AG04450 (cell line): Measurements from ENCODE around the gene RABGAP1L. TPM values are rescaled to one million over a fixed set of nuclear protein-coding genes. Genes with fewer than 3 reads are reported as not detected.
"Not testable (repeated sequence)": the region's sequence is repeated elsewhere in the genome, so short reads cannot be mapped to it uniquely, and the experiment has no call there.

Experiments
- CTCF ChIA-PET: fragments of 300-600, 350-600 bp; formaldehyde crosslinking; extraction: SDS; loops from one replicate; lab custom pipeline; 2022; ENCODE audit warnings: antibody characterized with exemption, inconsistent platforms; lab: Charles Lee
- POLR2A ChIA-PET: fragments of 350-600 bp; formaldehyde crosslinking; extraction: SDS; loops from one replicate; lab custom pipeline; 2021; ENCODE audit warnings: antibody characterized with exemption, inconsistent platforms; lab: Yijun Ruan, JAX
- DNase-seq: peaks from one replicate; pipeline ENCODE4 v3.0.0-alpha.2; 2011; ENCODE audit warnings: low read depth, low spot score
- H3K27ac ChIP-seq: one replicate; pipeline ENCODE4 v1.5.1; 2012; ENCODE audit warnings: low read depth, low read length, control low read depth
- H3K27me3 ChIP-seq: one replicate; pipeline ENCODE4 v1.6.0; 2012; ENCODE audit warnings: low read length; ENCODE audit not compliant: control insufficient read depth, insufficient read depth
- H3K4me3 ChIP-seq: 2 replicates; pipeline ENCODE4 v1.5.1; 2011; ENCODE audit warnings: mild to moderate bottlenecking, low read depth, low read length, control low read depth
- H3K9me3 ChIP-seq: 2 replicates; pipeline ENCODE4 v1.5.1; 2012; ENCODE audit warnings: low read length; ENCODE audit not compliant: control insufficient read depth, insufficient read depth
- polyA plus RNA-seq: library from polyadenylated mRNA; depleted of rRNA; stranded (reverse); fragments of >200 nt; gene quantifications from 2 replicates; pipeline ENCODE4 v1.2.3, GENCODE V29; 2011
- TF ChIP-seq, protein P1 (sequence below): IDR thresholded peaks from 2 replicates; pipeline ENCODE4 v1.5.1; 2011; ENCODE audit warnings: low read depth, low read length, control low read depth, inconsistent platforms

RABGAP1L gene
- polyA plus RNA-seq, 1 experiment, result 21.2 TPM

DNA sequence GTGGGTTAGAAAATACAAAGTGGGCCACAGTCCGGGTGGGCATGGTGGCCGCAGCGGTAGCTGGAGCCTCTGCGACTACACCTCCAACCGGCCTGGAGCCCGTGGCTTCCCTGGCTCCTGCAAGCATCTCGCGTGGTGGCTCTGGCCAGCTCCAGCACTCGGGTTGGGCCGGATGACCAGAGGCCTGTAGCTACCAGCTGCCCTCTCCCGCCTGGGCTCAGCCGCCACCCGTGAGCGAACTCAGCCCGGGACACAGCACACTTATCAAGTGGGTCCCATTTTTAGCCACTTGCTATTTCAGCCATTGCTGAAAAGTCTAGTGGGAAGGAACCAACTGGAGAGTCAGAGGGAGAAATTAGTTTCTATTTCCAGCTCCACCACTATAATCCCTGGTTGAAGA, 732.7 kb downstream of the RABGAP1L start:
- Histone ChIP-seq H3K27ac (no peak overlapping the region), H3K27me3 (no peaks in the 10 kb centered on the region), H3K4me3 (no peak overlapping the region), H3K9me3 (no peaks in the 10 kb centered on the region; the same call in 1 of the 2 replicates)
- DNase-seq, result no peak
- ChIA-PET CTCF (interaction anchor here (0.7 to 1.2 kb wide), 2 partner anchors 91 to 630 kb away, joined by 3 read pairs; no protein-coding TSS in a partner anchor), POLR2A (no interaction called here)
- TF ChIP-seq, protein P1, sequence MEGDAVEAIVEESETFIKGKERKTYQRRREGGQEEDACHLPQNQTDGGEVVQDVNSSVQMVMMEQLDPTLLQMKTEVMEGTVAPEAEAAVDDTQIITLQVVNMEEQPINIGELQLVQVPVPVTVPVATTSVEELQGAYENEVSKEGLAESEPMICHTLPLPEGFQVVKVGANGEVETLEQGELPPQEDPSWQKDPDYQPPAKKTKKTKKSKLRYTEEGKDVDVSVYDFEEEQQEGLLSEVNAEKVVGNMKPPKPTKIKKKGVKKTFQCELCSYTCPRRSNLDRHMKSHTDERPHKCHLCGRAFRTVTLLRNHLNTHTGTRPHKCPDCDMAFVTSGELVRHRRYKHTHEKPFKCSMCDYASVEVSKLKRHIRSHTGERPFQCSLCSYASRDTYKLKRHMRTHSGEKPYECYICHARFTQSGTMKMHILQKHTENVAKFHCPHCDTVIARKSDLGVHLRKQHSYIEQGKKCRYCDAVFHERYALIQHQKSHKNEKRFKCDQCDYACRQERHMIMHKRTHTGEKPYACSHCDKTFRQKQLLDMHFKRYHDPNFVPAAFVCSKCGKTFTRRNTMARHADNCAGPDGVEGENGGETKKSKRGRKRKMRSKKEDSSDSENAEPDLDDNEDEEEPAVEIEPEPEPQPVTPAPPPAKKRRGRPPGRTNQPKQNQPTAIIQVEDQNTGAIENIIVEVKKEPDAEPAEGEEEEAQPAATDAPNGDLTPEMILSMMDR, result no peak

DNA sequence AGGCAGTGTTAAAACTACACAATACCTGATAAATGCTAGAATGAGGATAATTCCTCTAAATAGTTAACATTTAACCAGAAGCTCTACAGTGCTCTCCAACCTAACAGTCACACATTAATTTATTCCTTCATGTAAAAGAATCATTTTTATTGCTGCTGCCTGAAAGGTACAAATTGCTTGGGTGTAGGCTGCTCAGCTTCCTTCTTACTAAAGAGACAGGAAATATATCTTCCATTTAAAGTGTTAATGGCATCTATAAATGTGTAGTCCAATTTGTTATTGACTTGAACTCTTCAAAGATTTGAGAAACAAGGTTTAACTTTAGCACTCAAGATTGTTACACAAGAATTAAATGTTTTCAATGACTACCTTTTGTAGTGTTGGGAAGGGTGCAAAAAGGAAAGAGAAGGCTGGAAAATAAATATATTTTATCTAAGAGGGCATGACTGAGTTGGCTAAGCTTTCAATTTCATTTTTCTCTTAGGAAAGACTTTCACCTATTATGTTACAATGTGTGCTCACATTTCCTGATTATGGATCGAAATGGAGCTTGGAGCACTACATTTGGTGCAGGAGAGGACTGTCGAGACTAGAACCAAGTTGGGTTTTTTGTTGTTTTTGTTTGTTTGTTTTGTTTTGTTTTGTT, 734.9 kb downstream of the RABGAP1L start:
- H3K4me3 ChIP-seq, result no peak overlapping the region
- TF ChIP-seq, protein P1, result no peak
- no peaks in the 10 kb centered on the region; the same call in 1 of the 2 replicates for H3K9me3 ChIP-seq
- no peak overlapping the region for H3K27ac ChIP-seq
- H3K27me3 ChIP-seq, result no peaks in the 10 kb centered on the region
- POLR2A ChIA-PET, result no interaction called here
- no peak for DNase-seq
- CTCF ChIA-PET, result no interaction called here

DNA sequence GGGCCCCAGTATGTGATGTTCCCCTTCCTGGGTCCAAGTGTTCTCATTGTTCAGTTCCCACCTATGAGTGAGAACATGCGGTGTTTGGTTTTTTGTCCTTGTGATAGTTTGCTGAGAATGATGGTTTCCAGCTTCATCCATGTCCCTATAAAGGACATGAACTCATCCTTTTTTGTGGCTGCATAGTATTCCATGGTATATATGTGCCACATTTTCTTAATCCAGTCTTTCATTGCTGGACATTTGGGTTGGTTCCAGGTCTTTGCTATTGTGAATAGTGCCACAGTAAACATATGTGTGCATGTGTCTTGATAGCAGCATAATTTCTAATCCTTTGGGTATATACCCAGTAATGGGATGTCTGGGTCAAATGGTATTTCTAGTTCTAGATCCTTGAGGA, 736.3 kb downstream of the RABGAP1L start:
- POLR2A ChIA-PET, H3K27ac ChIP-seq, H3K4me3 ChIP-seq, H3K9me3 ChIP-seq, DNase-seq, CTCF ChIA-PET, H3K27me3 ChIP-seq: not testable (repeated sequence)

DNA sequence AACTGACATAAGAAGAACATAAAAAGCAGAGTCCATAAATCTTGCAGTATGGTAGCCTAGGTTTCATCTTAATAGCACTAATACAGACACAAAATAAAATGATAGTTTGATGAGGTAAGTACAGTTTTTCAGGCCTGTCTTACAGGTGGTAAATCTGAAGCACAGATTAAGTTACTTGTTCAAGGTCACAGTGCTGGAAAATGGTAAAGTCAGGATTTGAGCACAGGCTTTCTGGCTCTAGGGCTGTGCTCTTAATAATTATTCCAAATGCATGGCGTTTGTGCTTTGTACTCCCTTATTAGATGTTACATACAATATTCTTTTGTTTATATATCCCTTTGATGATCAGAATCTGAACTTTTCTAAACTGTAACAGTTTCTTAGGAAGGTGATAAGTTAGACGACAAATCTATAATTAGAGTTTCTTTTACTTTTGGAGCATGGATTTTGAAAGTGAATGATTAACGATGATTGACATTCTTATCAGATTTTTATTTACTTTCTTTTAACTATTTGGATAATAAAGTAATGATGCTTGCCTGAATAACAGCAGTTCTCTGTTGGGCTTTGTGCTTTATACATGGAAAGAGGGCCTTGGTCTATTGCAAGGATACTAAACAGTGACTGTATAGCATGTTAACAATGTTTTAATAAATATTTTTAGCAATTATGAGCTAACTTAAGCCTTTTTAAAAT, 738.9 kb downstream of the RABGAP1L start:
- no peak overlapping the region for H3K27ac ChIP-seq
- H3K4me3 ChIP-seq, result no peak overlapping the region
- no peaks in the 10 kb centered on the region for H3K9me3 ChIP-seq
- DNase-seq, result no peak
- CTCF ChIA-PET, result interaction anchor here (1.1 kb wide), 1 partner anchor 85 kb away, joined by 4 read pairs; no protein-coding TSS in a partner anchor
- TF ChIP-seq, protein P1, result no peak
- POLR2A ChIA-PET, result no interaction called here
- H3K27me3 ChIP-seq, result no peaks in the 10 kb centered on the region

DNA sequence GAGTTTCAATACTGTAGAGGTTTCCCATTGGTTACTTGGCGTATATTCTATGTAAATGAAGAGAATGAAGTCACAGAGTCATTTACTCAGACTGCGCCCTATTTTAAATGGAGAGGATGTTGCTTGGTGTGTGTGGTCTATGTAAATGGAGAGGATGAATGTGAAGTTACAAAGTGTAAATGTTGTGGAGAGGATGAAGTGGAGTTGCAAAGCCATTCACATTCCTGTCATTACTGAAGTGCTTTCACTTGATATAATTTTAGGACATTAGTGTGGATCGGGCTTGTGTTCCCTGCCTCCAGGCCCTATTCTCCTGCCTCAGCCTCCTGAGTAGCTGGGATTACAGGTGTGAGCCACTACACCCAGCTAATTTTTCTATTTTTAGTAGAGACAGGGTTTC, 741.0 kb downstream of the RABGAP1L start:
- Histone ChIP-seq H3K4me3 (no peak overlapping the region), H3K27ac (no peak overlapping the region), H3K9me3 (no peaks in the 10 kb centered on the region), H3K27me3 (no peaks in the 10 kb centered on the region)
- CTCF ChIA-PET, result no interaction called here
- TF ChIP-seq, protein P1, result no peak
- POLR2A ChIA-PET, result no interaction called here
- DNase-seq, result no peak
